Jurkat, Clone E6-1 (cell line): ENCODE measurements around the gene CSF2.
"Not testable (repeated sequence)": the region's sequence is repeated elsewhere in the genome, so short reads cannot be mapped to it uniquely, and the experiment has no call there.

ENCODE experiments used
- DNase-seq: peaks from one replicate; pipeline ENCODE4 v3.0.0-alpha.2; 2011; ENCODE audit warnings: low read depth, low spot score
- H3K4me3 ChIP-seq: 2 replicates; pipeline ENCODE4 v1.5.1; 2011; ENCODE audit warnings: mild to moderate bottlenecking, low read length, control low read depth, moderate library complexity

Gene CSF2

GRCh38 chr5:132123578-132123977, 50.0 kb downstream of the CSF2 start:
- not testable (repeated sequence) for H3K4me3 ChIP-seq, DNase-seq
